ENCODE measurements around the gene C2CD4B. TPM values are rescaled to one million over a fixed set of nuclear protein-coding genes. Genes with fewer than 3 reads are reported as not detected.

Gene C2CD4B, protein sequence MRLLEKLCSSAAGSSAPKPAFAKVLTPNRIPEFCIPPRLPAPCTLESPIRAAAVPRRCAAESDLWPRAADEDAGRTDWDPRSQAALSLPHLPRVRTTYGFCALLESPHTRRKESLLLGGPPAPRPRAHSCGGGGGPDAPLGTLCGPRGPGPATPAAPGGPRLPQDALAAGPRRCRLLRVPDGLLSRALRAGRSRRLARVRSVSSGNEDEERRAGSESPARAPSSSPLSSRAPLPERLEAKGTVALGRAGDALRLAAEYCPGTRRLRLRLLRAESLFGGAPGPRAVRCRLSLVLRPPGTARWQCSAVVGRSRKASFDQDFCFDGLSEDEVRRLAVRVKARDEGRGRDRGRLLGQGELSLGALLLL
- polyA plus RNA-seq (2011; rRNA removed) = not detected in 2 replicates
- not detected in 2 replicates for polyA minus RNA-seq (2011; rRNA and poly(A)+ RNA removed)

DNA sequence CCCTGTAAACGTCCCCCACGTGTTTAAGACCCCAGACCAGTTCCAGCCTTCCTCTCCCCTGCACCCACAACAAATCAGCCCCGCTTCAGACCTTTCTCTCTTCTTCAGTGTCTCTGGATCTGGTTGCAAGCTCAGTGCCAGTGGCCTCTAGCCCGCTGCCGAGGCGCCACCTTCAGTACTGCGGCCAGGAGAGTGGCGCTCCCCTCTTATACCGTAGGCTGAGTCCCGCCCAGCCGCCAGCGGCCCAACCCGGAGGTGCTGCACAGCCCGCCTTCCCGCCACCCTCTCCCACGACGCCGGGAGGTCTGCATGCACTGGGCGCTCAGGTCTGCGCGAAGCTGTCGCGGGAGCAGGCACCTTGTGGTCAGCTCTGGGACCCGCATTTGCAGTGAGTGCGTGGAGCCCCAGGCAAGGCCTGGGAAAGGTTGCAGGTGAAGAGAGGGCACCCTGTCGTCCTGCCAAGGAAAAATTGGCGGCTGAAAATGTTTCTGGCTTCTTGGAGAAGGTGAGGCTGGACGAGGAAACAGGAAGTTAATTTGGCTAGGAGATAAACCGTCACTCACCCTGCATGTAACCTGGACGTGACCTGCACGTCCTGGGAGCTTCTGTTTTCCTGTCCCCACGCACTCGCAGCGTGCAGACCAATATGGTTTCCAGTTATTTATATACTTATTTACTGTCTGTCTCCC is at the start of gene C2CD4B:
Gene C2CD4B, minus strand, starts transcription at position 182 of the 689 bp plus-strand sequence. CDS start 301 bp downstream, outside the sequence.
- CTCF ChIA-PET = no interaction called here
- Histone ChIP-seq H3K27me3 (ENCODE audit: control insufficient read depth, insufficient read depth, low read length) (peaks cover 57% of the 10 kb centered on the region), H3K4me3 (ENCODE audit: low read depth, low read length) (no peak within 1 kb of the TSS), H3K27ac (ENCODE audit: low read depth, low read length) (peak within 1 kb of the TSS; percentile 23), H3K9me3 (ENCODE audit: control insufficient read depth, insufficient read depth, low read length) (peaks cover 3% of the 10 kb centered on the region; the same call in 1 of the 2 replicates)
- POLR2A ChIA-PET = interaction anchor here (0.7 kb wide), 1 partner anchor 11 kb away, joined by 3 read pairs; no protein-coding TSS in a partner anchor
- DNase-seq (ENCODE audit: low read depth, low spot score) = no peak
- TF ChIP-seq, protein P1, sequence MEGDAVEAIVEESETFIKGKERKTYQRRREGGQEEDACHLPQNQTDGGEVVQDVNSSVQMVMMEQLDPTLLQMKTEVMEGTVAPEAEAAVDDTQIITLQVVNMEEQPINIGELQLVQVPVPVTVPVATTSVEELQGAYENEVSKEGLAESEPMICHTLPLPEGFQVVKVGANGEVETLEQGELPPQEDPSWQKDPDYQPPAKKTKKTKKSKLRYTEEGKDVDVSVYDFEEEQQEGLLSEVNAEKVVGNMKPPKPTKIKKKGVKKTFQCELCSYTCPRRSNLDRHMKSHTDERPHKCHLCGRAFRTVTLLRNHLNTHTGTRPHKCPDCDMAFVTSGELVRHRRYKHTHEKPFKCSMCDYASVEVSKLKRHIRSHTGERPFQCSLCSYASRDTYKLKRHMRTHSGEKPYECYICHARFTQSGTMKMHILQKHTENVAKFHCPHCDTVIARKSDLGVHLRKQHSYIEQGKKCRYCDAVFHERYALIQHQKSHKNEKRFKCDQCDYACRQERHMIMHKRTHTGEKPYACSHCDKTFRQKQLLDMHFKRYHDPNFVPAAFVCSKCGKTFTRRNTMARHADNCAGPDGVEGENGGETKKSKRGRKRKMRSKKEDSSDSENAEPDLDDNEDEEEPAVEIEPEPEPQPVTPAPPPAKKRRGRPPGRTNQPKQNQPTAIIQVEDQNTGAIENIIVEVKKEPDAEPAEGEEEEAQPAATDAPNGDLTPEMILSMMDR (IDR thresholded peaks at IDR 0.05; ENCODE audit: low read depth, low read length) = no peak

DNA sequence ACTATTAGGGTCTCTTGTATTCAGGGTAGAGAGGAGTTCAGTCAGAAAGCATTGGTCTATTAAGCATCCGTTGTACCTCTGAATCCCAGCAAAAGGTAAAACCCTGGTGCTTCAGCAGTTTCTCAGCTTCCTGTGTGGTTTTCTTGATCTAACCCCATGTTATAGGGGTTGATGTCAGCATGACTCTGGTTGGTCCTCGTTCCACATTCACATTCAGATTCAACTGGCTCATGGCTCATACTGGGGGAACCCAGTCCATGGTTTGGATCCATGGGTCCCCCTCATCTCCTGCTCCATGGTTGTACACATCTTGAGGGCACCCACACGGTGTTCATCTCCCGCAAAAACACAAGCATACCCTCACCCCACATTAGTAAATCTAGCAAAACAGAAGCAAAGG is 47.7 kb upstream of the C2CD4B start:
- POLR2A ChIA-PET = no interaction called here
- H3K9me3 ChIP-seq (ENCODE audit: control insufficient read depth, insufficient read depth, low read length) = peaks cover 10% of the 10 kb centered on the region
- no peak for DNase-seq (ENCODE audit: low read depth, low spot score)
- no peak overlapping the region for H3K4me3 ChIP-seq (ENCODE audit: low read depth, low read length)
- H3K27me3 ChIP-seq (ENCODE audit: control insufficient read depth, insufficient read depth, low read length) = no peaks in the 10 kb centered on the region
- TF ChIP-seq, protein P1 (IDR thresholded peaks at IDR 0.05; ENCODE audit: low read depth, low read length) = no peak
- H3K27ac ChIP-seq (ENCODE audit: low read depth, low read length) = no peak overlapping the region
- CTCF ChIA-PET = no interaction called here

DNA sequence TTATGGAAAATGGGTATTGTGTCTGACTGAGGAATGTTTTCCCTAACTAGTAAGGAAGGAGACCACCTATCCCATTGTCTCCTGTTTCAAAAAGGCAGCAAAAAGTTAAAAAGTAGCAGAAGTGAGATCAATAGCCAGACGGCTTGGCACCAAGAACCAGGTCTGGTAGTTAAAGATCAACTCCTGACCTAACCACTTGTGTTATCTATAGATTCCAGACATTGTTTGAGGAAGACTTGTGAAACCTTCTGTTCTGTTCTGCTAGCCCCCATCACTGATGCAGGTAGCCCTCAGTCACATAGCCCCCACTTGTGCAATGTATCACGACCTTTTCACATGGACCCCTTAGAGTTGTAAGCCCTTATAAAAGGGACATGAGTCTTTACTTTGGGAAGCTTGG is 46.3 kb upstream of the C2CD4B start:
- ChIA-PET POLR2A (no interaction called here), CTCF (no interaction called here)
- H3K9me3 ChIP-seq (ENCODE audit: control insufficient read depth, insufficient read depth, low read length) = peaks cover 10% of the 10 kb centered on the region

DNA sequence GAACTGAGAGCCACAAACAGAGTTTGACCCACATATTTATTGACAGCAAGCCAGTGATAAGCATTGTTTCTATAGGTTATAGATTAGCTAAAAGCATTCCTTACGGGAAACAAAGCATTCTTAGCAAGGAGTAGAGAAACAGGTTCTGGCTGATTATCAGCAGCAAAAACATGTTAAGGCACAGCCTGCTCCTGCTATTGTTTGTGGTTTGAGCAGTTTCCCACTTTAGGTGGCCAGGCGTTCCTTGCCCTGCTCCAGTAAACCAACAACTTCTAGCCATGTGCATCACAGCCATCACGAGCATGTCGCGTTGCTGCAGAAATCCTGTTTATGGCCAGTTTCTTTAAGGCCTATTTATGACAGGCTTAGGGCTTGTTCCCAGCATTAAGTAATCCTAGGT is 44.7 kb upstream of the C2CD4B start:
- TF ChIP-seq, protein P1 (IDR thresholded peaks at IDR 0.05; ENCODE audit: low read depth, low read length) = no peak
- Histone ChIP-seq H3K9me3 (ENCODE audit: control insufficient read depth, insufficient read depth, low read length) (peaks cover 8% of the 10 kb centered on the region; the same call in 1 of the 2 replicates), H3K4me3 (ENCODE audit: low read depth, low read length) (no peak overlapping the region), H3K27me3 (ENCODE audit: control insufficient read depth, insufficient read depth, low read length) (no peaks in the 10 kb centered on the region), H3K27ac (ENCODE audit: low read depth, low read length) (no peak overlapping the region)
- DNase-seq (ENCODE audit: low read depth, low spot score) = no peak
- CTCF ChIA-PET = no interaction called here
- POLR2A ChIA-PET = no interaction called here

More for the DNA sequence above, 46.3 kb upstream of the C2CD4B start:
- Histone ChIP-seq H3K27ac (ENCODE audit: low read depth, low read length) (no peak overlapping the region), H3K4me3 (ENCODE audit: low read depth, low read length) (no peak overlapping the region), H3K27me3 (ENCODE audit: control insufficient read depth, insufficient read depth, low read length) (no peaks in the 10 kb centered on the region)
- TF ChIP-seq, protein P1 (IDR thresholded peaks at IDR 0.05; ENCODE audit: low read depth, low read length) = no peak
- no peak for DNase-seq (ENCODE audit: low read depth, low spot score)

DNA sequence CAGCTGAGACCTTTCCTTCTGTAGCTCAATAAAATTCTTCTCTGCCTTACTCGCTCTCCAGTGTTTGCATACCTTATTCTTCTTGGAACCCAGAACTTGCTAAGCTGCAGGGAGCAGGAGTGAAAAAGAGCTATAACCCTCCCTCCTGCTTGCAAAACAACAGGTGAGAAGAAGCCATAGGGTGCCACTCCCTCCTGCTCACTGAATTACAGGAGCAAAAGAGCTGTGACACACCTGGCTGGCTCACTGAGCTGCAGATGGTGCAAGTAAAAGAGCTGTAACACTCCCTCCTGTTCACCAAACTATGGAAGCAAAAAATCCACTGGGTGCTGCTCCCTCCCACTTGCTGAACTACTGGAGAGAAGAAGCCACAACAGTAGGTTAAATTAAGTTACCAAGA is 44.2 kb upstream of the C2CD4B start:
- Histone ChIP-seq H3K27ac (ENCODE audit: low read depth, low read length) (no peak overlapping the region), H3K9me3 (ENCODE audit: control insufficient read depth, insufficient read depth, low read length) (peaks cover 8% of the 10 kb centered on the region; the same call in 1 of the 2 replicates), H3K4me3 (ENCODE audit: low read depth, low read length) (no peak overlapping the region), H3K27me3 (ENCODE audit: control insufficient read depth, insufficient read depth, low read length) (no peaks in the 10 kb centered on the region)
- DNase-seq (ENCODE audit: low read depth, low spot score) = no peak
- POLR2A ChIA-PET = no interaction called here
- TF ChIP-seq, protein P1 (IDR thresholded peaks at IDR 0.05; ENCODE audit: low read depth, low read length) = no peak
- CTCF ChIA-PET = no interaction called here

Data from AG04450 (cell line).